ENCODE measurements around the gene NKX6-2. TPM values are rescaled to one million over a fixed set of nuclear protein-coding genes. Genes with fewer than 3 reads are reported as not detected.

Gene NKX6-2
- total and polyA plus RNA-seq, 2 donors from 2014 or later: 2.5 TPM; not detected in 1

- Histone ChIP-seq H3K4me3 (ENCODE audit: low read length in 3 of 3) (no peak overlapping the region), H3K4me1 (ENCODE audit: control insufficient read depth in 2 of 3, insufficient read depth in 2 of 3, low read depth in 1 of 3, low read length in 3 of 3) (no peaks in the 10 kb centered on the region), H3K9ac (ENCODE audit: low read length in 3 of 3) (no peak overlapping the region), H3K36me3 (ENCODE audit: control insufficient read depth in 2 of 3, insufficient read depth in 3 of 3, low read length in 3 of 3) (no peaks in the 10 kb centered on the region), H3K9me3 (ENCODE audit: control insufficient read depth in 2 of 3, insufficient read depth in 1 of 3, low read length in 3 of 3) (no peaks in the 10 kb centered on the region), H3K27me3 (ENCODE audit: control insufficient read depth, insufficient read depth, low read length) (no peaks in the 10 kb centered on the region), H3K27ac (ENCODE audit: low read depth in 2 of 2, low read length in 2 of 2) (no peak overlapping the region)
- FAIRE-seq (no peak), DNase-seq (peak in 1 of 5 donors; percentile 37)
- no peak for TF ChIP-seq CTCF (IDR thresholded peaks at IDR 0.05; ENCODE audit: borderline replicate concordance, extremely low read depth, insufficient read depth)
- intact Hi-C loops (cut with DNase I): no loop called here
These were observed 27.9 kb upstream of the NKX6-2 start for GRCh38 chr10:132813560-132814468.

DNA sequence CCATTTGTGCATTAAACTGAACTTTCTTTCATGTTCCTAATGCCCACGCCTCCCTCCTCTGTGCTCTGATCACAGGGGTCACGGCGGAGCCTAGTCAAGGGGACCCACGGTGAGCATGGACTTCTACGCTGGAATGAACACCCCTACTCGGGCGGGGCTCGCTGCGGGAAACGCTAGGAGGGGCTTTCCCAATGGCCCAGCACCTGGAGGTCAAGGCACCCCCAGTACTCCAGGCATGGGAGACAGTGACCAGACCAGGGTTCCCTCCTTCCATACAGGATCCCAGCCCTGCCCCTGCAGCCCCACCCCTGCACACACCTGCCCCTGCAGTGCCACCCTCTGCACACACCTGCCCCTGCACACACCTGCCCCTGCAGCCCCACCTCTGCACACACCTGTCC, 27.1 kb upstream of the NKX6-2 start:
- FAIRE-seq (no peak), DNase-seq (peak in 1 of 5 donors; percentile 31)
- Histone ChIP-seq H3K36me3 (ENCODE audit: control insufficient read depth in 2 of 3, insufficient read depth in 3 of 3, low read length in 3 of 3) (no peaks in the 10 kb centered on the region), H3K27ac (ENCODE audit: low read depth in 2 of 2, low read length in 2 of 2) (no peak overlapping the region), H3K4me1 (ENCODE audit: control insufficient read depth in 2 of 3, insufficient read depth in 2 of 3, low read depth in 1 of 3, low read length in 3 of 3) (no peaks in the 10 kb centered on the region), H3K9me3 (ENCODE audit: control insufficient read depth in 2 of 3, insufficient read depth in 1 of 3, low read length in 3 of 3) (no peaks in the 10 kb centered on the region), H3K27me3 (ENCODE audit: control insufficient read depth, insufficient read depth, low read length) (no peaks in the 10 kb centered on the region), H3K4me3 (ENCODE audit: low read length in 3 of 3) (no peak overlapping the region), H3K9ac (ENCODE audit: low read length in 3 of 3) (no peak overlapping the region)
- no peak for TF ChIP-seq CTCF (IDR thresholded peaks at IDR 0.05; ENCODE audit: borderline replicate concordance, extremely low read depth, insufficient read depth)
- intact Hi-C loops (cut with DNase I): no loop called here

DNA sequence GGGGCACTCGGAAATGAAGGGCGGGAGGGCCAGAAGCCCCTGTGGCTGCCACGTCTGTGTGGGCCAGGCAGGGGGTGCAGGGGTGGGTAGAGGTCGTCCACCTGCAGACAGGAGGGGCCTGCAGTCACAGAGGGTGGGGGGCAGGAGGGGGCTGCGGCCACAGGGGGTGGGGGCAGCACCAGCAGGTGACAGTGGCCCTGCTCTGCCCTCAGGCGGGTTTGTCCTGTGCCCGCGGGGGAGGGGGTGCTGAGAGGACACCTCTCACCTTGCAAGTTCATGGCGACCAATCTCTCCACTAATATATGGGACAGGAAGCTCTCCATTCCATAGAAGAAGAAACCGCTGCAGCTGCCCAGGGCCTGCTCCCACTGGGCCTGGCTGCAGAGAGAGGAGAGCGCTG, 26.6 kb upstream of the NKX6-2 start:
- FAIRE-seq (no peak), DNase-seq (peak in 1 of 5 donors; percentile 33)
- intact Hi-C loops (cut with DNase I): no loop called here
- no peaks in the 10 kb centered on the region for H3K36me3 ChIP-seq (ENCODE audit: control insufficient read depth in 2 of 3, insufficient read depth in 3 of 3, low read length in 3 of 3)
- TF ChIP-seq CTCF (IDR thresholded peaks at IDR 0.05; ENCODE audit: borderline replicate concordance, extremely low read depth, insufficient read depth): no peak
- no peaks in the 10 kb centered on the region for H3K4me1 ChIP-seq (ENCODE audit: control insufficient read depth in 2 of 3, insufficient read depth in 2 of 3, low read depth in 1 of 3, low read length in 3 of 3)
- no peak overlapping the region for H3K27ac ChIP-seq (ENCODE audit: low read depth in 2 of 2, low read length in 2 of 2)
- H3K4me3 ChIP-seq (ENCODE audit: low read length in 3 of 3): no peak overlapping the region
- no peaks in the 10 kb centered on the region for H3K27me3 ChIP-seq (ENCODE audit: control insufficient read depth, insufficient read depth, low read length)
- no peaks in the 10 kb centered on the region for H3K9me3 ChIP-seq (ENCODE audit: control insufficient read depth in 2 of 3, insufficient read depth in 1 of 3, low read length in 3 of 3)
- H3K9ac ChIP-seq (ENCODE audit: low read length in 3 of 3): no peak overlapping the region
